Stimulated activated CD4-positive, alpha-beta T cell treated with anti-CD3 and anti-CD28 coated beads, Interleukin-2, amount 100 ng/mL, for 4 hours (primary cell): ENCODE measurements around the gene AP4B1.

Experiments used
- DNase-seq: peaks from one replicate; pipeline ENCODE4 v3.0.0-alpha.2; 2020; ENCODE audit warnings: low read depth

The AP4B1 gene

GRCh38 chr1:113930499-113931161, 26.0 kb upstream of the AP4B1 start:
- DNase-seq = peak; percentile 36

GRCh38 chr1:113929750-113930498, 25.3 kb upstream of the AP4B1 start:
- DNase-seq = peak; percentile 32

- DNase-seq = peak; percentile 86
These were observed 24.5 kb upstream of the AP4B1 start, which contains the start of gene HIPK1 for GRCh38 chr1:113928941-113929749. TSS of gene HIPK1 (plus strand) at chr1:113929324.

- DNase-seq = no peak
These were observed 23.8 kb upstream of the AP4B1 start for GRCh38 chr1:113928187-113928930.

GRCh38 chr1:113924473-113924872, 19.9 kb upstream of the AP4B1 start:
- no peak for DNase-seq

GRCh38 chr1:113922957-113923356, 18.4 kb upstream of the AP4B1 start:
- DNase-seq = no peak

GRCh38 chr1:113918243-113918642, 13.6 kb upstream of the AP4B1 start:
- DNase-seq = no peak

GRCh38 chr1:113917400-113918082, 12.9 kb upstream of the AP4B1 start:
- no peak for DNase-seq

GRCh38 chr1:113916974-113917373, 12.4 kb upstream of the AP4B1 start:
- no peak for DNase-seq

- DNase-seq = no peak
These were observed 9.5 kb upstream of the AP4B1 start for GRCh38 chr1:113913887-113914664.

- DNase-seq = no peak
These were observed 8.7 kb upstream of the AP4B1 start for GRCh38 chr1:113913312-113913668.

GRCh38 chr1:113912594-113913311, 8.2 kb upstream of the AP4B1 start:
- no peak for DNase-seq

GRCh38 chr1:113905435-113905861, 849 bp upstream of the AP4B1 start:
- DNase-seq = no peak

- no peak for DNase-seq
These were observed 316 bp downstream of the AP4B1 start for GRCh38 chr1:113904293-113904673.

GRCh38 chr1:113903501-113904292, 902 bp downstream of the AP4B1 start:
- DNase-seq = no peak

GRCh38 chr1:113901191-113901590, 3.4 kb downstream of the AP4B1 start:
- DNase-seq = no peak

- DNase-seq = no peak
These were observed 5.5 kb downstream of the AP4B1 start for GRCh38 chr1:113899111-113899510.

GRCh38 chr1:113898241-113898814, 6.3 kb downstream of the AP4B1 start:
- no peak for DNase-seq

GRCh38 chr1:113895961-113896360, 8.6 kb downstream of the AP4B1 start:
- DNase-seq = no peak
